Inflammatory macrophage (primary cell): Measurements from ENCODE around the gene BPIFA1.

ENCODE experiments used
- DNase-seq, 2 donors: peaks; one replicate each; pipeline ENCODE4 v3.0.0-alpha.2; 2020 to 2022

Gene BPIFA1

GRCh38 chr20:33240923-33241322 lies 5.1 kb downstream of the BPIFA1 start:
- DNase-seq = no peak

GRCh38 chr20:33242319-33243100 lies 6.7 kb downstream of the BPIFA1 start:
- DNase-seq = no peak

GRCh38 chr20:33246077-33246476 lies 10.3 kb downstream of the BPIFA1 start:
- DNase-seq = no peak

GRCh38 chr20:33249456-33249855 lies 13.7 kb downstream of the BPIFA1 start:
- no peak for DNase-seq

GRCh38 chr20:33250666-33251065 lies 14.9 kb downstream of the BPIFA1 start:
- DNase-seq = no peak

GRCh38 chr20:33251496-33251895 lies 15.7 kb downstream of the BPIFA1 start:
- DNase-seq = no peak

- DNase-seq = no peak
These were observed 16.7 kb downstream of the BPIFA1 start for GRCh38 chr20:33252460-33252859.

- DNase-seq = no peak
These were observed 19.2 kb downstream of the BPIFA1 start for GRCh38 chr20:33255005-33255404.

- DNase-seq = no peak
These were observed 21.4 kb downstream of the BPIFA1 start for GRCh38 chr20:33257237-33257636.

- DNase-seq = no peak
These were observed 23.6 kb downstream of the BPIFA1 start for GRCh38 chr20:33259371-33259770.

GRCh38 chr20:33261465-33261864 lies 25.7 kb downstream of the BPIFA1 start:
- DNase-seq = no peak

- DNase-seq = peak; percentile 73 to 74
These were observed 26.9 kb downstream of the BPIFA1 start for GRCh38 chr20:33262658-33263065.

GRCh38 chr20:33263784-33264183 lies 28.0 kb downstream of the BPIFA1 start:
- no peak for DNase-seq

GRCh38 chr20:33267701-33268100 lies 31.9 kb downstream of the BPIFA1 start:
- DNase-seq = peak; percentile 40 to 58

- no peak for DNase-seq
These were observed 36.5 kb downstream of the BPIFA1 start for GRCh38 chr20:33272155-33272873.

GRCh38 chr20:33273117-33273851 lies 37.5 kb downstream of the BPIFA1 start:
- DNase-seq = no peak

GRCh38 chr20:33275215-33275614 lies 39.4 kb downstream of the BPIFA1 start:
- DNase-seq = no peak

GRCh38 chr20:33275871-33276270 lies 40.1 kb downstream of the BPIFA1 start:
- DNase-seq = no peak

GRCh38 chr20:33276303-33277113 lies 40.7 kb downstream of the BPIFA1 start:
- DNase-seq = no peak

GRCh38 chr20:33277471-33278441 lies 42.0 kb downstream of the BPIFA1 start:
- DNase-seq = no peak

GRCh38 chr20:33278700-33279099 lies 42.9 kb downstream of the BPIFA1 start:
- no peak for DNase-seq
